Gastroesophageal sphincter (tissue), 3 donors: ENCODE data around the gene OBSCN.

ENCODE experiments used
- CTCF ChIP-seq, 4 experiments: fragments of 200-600 bp in 2 of 4; fragments of 450-650 bp in 2 of 4; sonication (generic) in 1 of 4; IDR thresholded peaks; one replicate each; pipeline ENCODE4 v1.5.1; 2017 to 2019; ENCODE audit warnings: antibody characterized with exemption in 4 of 4, mild to moderate bottlenecking in 2 of 4, moderate library complexity in 2 of 4
- EP300 ChIP-seq: sonication (generic); formaldehyde crosslinking; IDR thresholded peaks from one replicate; pipeline ENCODE4 v1.6.1; 2017; ENCODE audit warnings: antibody characterized with exemption, mild to moderate bottlenecking
- POLR2A ChIP-seq, 2 donors: fragments of 450-650 bp; IDR thresholded peaks; one replicate each; pipeline ENCODE4 v1.6.1; 2017; ENCODE audit warnings: antibody characterized with exemption in 2 of 2, mild to moderate bottlenecking in 2 of 2, moderate library complexity in 1 of 2
- POLR2AphosphoS5 ChIP-seq: sonication (generic); formaldehyde crosslinking; IDR thresholded peaks from one replicate; pipeline ENCODE4 v1.6.1; 2017; ENCODE audit warnings: antibody characterized with exemption

GRCh38 chr1:228391411-228392020 lies 183.7 kb downstream of the OBSCN start:
- TF ChIP-seq CTCF (IDR thresholded peaks at IDR 0.05) (no peak), POLR2A (IDR thresholded peaks at IDR 0.05) (no peak), POLR2AphosphoS5 (no peak), EP300 (no peak)
